WI38 (cell line): Measurements from ENCODE around the gene SESN2.
A peak's percentile ranks its signal among the peaks of the same experiment; 100 is the strongest.

ENCODE experiments used
- H3K4me3 ChIP-seq: 2 replicates; pipeline ENCODE4 v1.5.1; 2011; ENCODE audit warnings: low read depth, mild to moderate bottlenecking, control low read depth, low read length
- CTCF ChIP-seq: IDR thresholded peaks from 2 replicates; pipeline ENCODE4 v1.5.1; 2012; ENCODE audit warnings: low read depth, mild to moderate bottlenecking, control low read depth, low read length

The SESN2 gene

GRCh38 chr1:28244549-28245251, 14.6 kb upstream of the SESN2 start:
- H3K4me3 ChIP-seq, result no peak overlapping the region
- no peak for TF ChIP-seq CTCF

GRCh38 chr1:28246427-28246832, 12.9 kb upstream of the SESN2 start:
- no peak for TF ChIP-seq CTCF
- peak overlapping the region; percentile 72 for H3K4me3 ChIP-seq

- no peak for TF ChIP-seq CTCF
- H3K4me3 ChIP-seq, result peak overlapping the region; percentile 4
Observed at GRCh38 chr1:28247612-28248272, 11.6 kb upstream of the SESN2 start.

- peak; percentile 91 for TF ChIP-seq CTCF
Observed at GRCh38 chr1:28248273-28249012, 10.9 kb upstream of the SESN2 start.

GRCh38 chr1:28249013-28249865, 10.1 kb upstream of the SESN2 start:
- H3K4me3 ChIP-seq, result no peak overlapping the region
- TF ChIP-seq CTCF, result no peak

More at GRCh38 chr1:28248273-28249012, 10.9 kb upstream of the SESN2 start:
- H3K4me3 ChIP-seq, result 0 out of 2 replicates have a peak overlapping the region, but pooled peaks have one; percentile 0

GRCh38 chr1:28249866-28250295, 9.4 kb upstream of the SESN2 start:
- H3K4me3 ChIP-seq, result no peak overlapping the region
- TF ChIP-seq CTCF, result no peak
